HepG2 (cell line): Measurements from ENCODE around the gene CFAP92. TPM values are rescaled to one million over a fixed set of nuclear protein-coding genes. Genes with fewer than 3 reads are reported as not detected.

ENCODE experiments used
- AKAP8 ChIP-seq: sonication (generic); formaldehyde crosslinking; IDR thresholded peaks from 2 replicates; pipeline ENCODE4 v1.5.1; 2020; ENCODE audit warnings: mild to moderate bottlenecking, missing genetic modification reagents
- ATF5 ChIP-seq: sonication (generic); formaldehyde crosslinking; IDR thresholded peaks from 2 replicates; pipeline ENCODE4 v1.4.0; 2020; ENCODE audit warnings: mild to moderate bottlenecking, low read depth, missing genetic modification reagents
- GABPA ChIP-seq, 2 experiments: IDR thresholded peaks; 2 replicates each; pipeline ENCODE4 v1.6.1; 2011 to 2016; ENCODE audit warnings: low read depth in 2 of 2, low read length in 1 of 2, missing biosample characterization in 1 of 2, missing genetic modification characterization in 1 of 2
- GATA4 ChIP-seq: sonication (generic); IDR thresholded peaks from 2 replicates; pipeline ENCODE4 v1.6.1; 2016; ENCODE audit warnings: antibody characterized with exemption, low read depth, borderline replicate concordance
- HMG20A ChIP-seq: IDR thresholded peaks from 2 replicates; pipeline ENCODE4 v1.6.1; 2016; ENCODE audit warnings: borderline replicate concordance
- KLF11 ChIP-seq: IDR thresholded peaks from 2 replicates; pipeline ENCODE4 v1.6.1; 2016; ENCODE audit warnings: missing compliant biosample characterization
- KLF15 ChIP-seq: sonication (generic); formaldehyde crosslinking; IDR thresholded peaks from 2 replicates; pipeline ENCODE4 v1.8.1; 2023; ENCODE audit warnings: borderline replicate concordance, mild to moderate bottlenecking, inconsistent platforms, missing genetic modification reagents, mixed read lengths
- MAF1 ChIP-seq: sonication (generic); formaldehyde crosslinking; IDR thresholded peaks from 2 replicates; pipeline ENCODE4 v1.5.0; 2020; ENCODE audit warnings: missing genetic modification reagents, borderline replicate concordance
- MYC ChIP-seq: sonication (generic); formaldehyde crosslinking; IDR thresholded peaks from 2 replicates; pipeline ENCODE4 v1.9.0; 2021; ENCODE audit warnings: missing genetic modification reagents, borderline replicate concordance
- MYNN ChIP-seq: sonication (generic); formaldehyde crosslinking; IDR thresholded peaks from 2 replicates; pipeline ENCODE4 v1.4.0; 2020; ENCODE audit warnings: mild to moderate bottlenecking, low read depth, missing genetic modification reagents
- NFIB ChIP-seq: sonication (generic); formaldehyde crosslinking; IDR thresholded peaks from 2 replicates; pipeline ENCODE4 v1.9.0; 2021; ENCODE audit warnings: missing genetic modification reagents, mild to moderate bottlenecking, borderline replicate concordance
- RFXAP ChIP-seq: sonication (generic); formaldehyde crosslinking; IDR thresholded peaks from 2 replicates; pipeline ENCODE4 v1.4.0; 2020; ENCODE audit warnings: missing genetic modification reagents, borderline replicate concordance
- SP1 ChIP-seq, 2 experiments: fragments of 450-650 bp in 1 of 2; sonication (generic) in 1 of 2; formaldehyde crosslinking in 1 of 2; IDR thresholded peaks; 2 replicates each; pipeline versions ENCODE4 v1.4.0 to v1.6.1; 2016 to 2020; ENCODE audit warnings: missing genetic modification reagents in 1 of 2
- THAP8 ChIP-seq: sonication (generic); formaldehyde crosslinking; IDR thresholded peaks from 2 replicates; pipeline ENCODE4 v1.5.1; 2020; ENCODE audit warnings: missing genetic modification reagents, mild to moderate bottlenecking, borderline replicate concordance
- ZFP41 ChIP-seq: sonication (generic); formaldehyde crosslinking; IDR thresholded peaks from 2 replicates; pipeline ENCODE4 v1.4.0; 2020; ENCODE audit warnings: mild to moderate bottlenecking, missing genetic modification reagents, borderline replicate concordance
- ZFX ChIP-seq: sonication (generic); formaldehyde crosslinking; IDR thresholded peaks from 2 replicates; pipeline ENCODE4 v1.4.0; 2020; ENCODE audit warnings: mild to moderate bottlenecking, low read depth, missing genetic modification reagents, moderate library complexity
- ZNF143 ChIP-seq: sonication (generic); formaldehyde crosslinking; IDR thresholded peaks from 2 replicates; pipeline ENCODE4 v1.4.0; 2020; ENCODE audit warnings: missing genetic modification reagents
- ZNF20 ChIP-seq: sonication (generic); formaldehyde crosslinking; IDR thresholded peaks from 2 replicates; pipeline ENCODE4 v1.4.0; 2020; ENCODE audit warnings: mild to moderate bottlenecking, moderate library complexity, missing genetic modification reagents
- ZNF329 ChIP-seq: sonication (generic); formaldehyde crosslinking; IDR thresholded peaks from 2 replicates; pipeline ENCODE4 v1.9.0; 2021; ENCODE audit warnings: low read depth, mild to moderate bottlenecking, missing genetic modification reagents
- ZNF446 ChIP-seq: sonication (generic); formaldehyde crosslinking; IDR thresholded peaks from 2 replicates; pipeline ENCODE4 v1.5.0; 2020; ENCODE audit warnings: mild to moderate bottlenecking, missing genetic modification reagents
- ZNF468 ChIP-seq: sonication (generic); formaldehyde crosslinking; IDR thresholded peaks from 2 replicates; pipeline ENCODE4 v1.8.0; 2022; ENCODE audit warnings: mild to moderate bottlenecking, moderate library complexity, missing genetic modification reagents
- ZNF496 ChIP-seq: sonication (generic); formaldehyde crosslinking; IDR thresholded peaks from 2 replicates; pipeline ENCODE4 v1.8.1; 2023; ENCODE audit warnings: mild to moderate bottlenecking, moderate library complexity, missing genetic modification reagents; ENCODE audit not compliant: insufficient replicate concordance
- ZNF589 ChIP-seq: sonication (generic); formaldehyde crosslinking; conservative IDR thresholded peaks from 2 replicates; pipeline ENCODE4 v1.8.0; 2022; ENCODE audit warnings: mild to moderate bottlenecking, moderate library complexity, missing genetic modification reagents
- ZNF629 ChIP-seq: sonication (generic); formaldehyde crosslinking; conservative IDR thresholded peaks from 2 replicates; pipeline ENCODE4 v1.5.0; 2020; ENCODE audit warnings: missing genetic modification reagents
- ZNF710 ChIP-seq: sonication (generic); formaldehyde crosslinking; IDR thresholded peaks from 2 replicates; pipeline ENCODE4 v1.5.0; 2020; ENCODE audit warnings: mild to moderate bottlenecking, missing genetic modification reagents, borderline replicate concordance
- ZNF766 ChIP-seq: sonication (generic); formaldehyde crosslinking; IDR thresholded peaks from 2 replicates; pipeline ENCODE4 v1.5.0; 2020; ENCODE audit warnings: missing genetic modification reagents, borderline replicate concordance
- polyA plus RNA-seq, 8 experiments: library from polyadenylated mRNA; depleted of rRNA in 3 of 8; stranded (reverse) in 7 of 8; unstranded in 1 of 8; fragments of >200 nt; fragmentation: Illumina TruSeq in 4 of 8; extraction: Trizol in 4 of 8; gene quantifications; 2 replicates each; pipeline versions ENCODE4 v1.2.1 to v1.2.3, GENCODE V29; 2011 to 2016; ENCODE audit warnings: low read depth in 4 of 8, missing spikeins in 1 of 8, mixed read lengths in 1 of 8; ENCODE audit not compliant: insufficient read depth in 1 of 8
- total RNA-seq, 5 experiments: library from RNA; depleted of rRNA; stranded (reverse); fragments of >200 nt; fragmentation: Illumina TruSeq; extraction: Trizol; gene quantifications; 2 replicates each; pipeline ENCODE4 v1.2.3, GENCODE V29; 2016; ENCODE audit warnings: low read depth in 1 of 5

Gene CFAP92
- total and polyA plus RNA-seq, 2 of the 13 experiments (the other 11 are each of a cell fraction or from before 2014, with no cell fraction given) = 0.18 to 0.46 TPM

GRCh38 chr3:128879125-128879969 is 114.5 kb downstream of the CFAP92 start, which contains the start of gene ACAD9 (continued):
- TF ChIP-seq ZFP41 (peak; percentile 99), MYC (CRISPR knock-in tag) (peak; percentile 98), ATF5 (CRISPR knock-in tag) (0 out of 2 replicates have a peak, but pooled peaks have one; percentile 52), ZNF629 (CRISPR knock-in tag) (peak; percentile 36; the same call in 1 of the 2 replicates), ZNF766 (CRISPR knock-in tag) (peak; percentile 93; the same call in 1 of the 2 replicates), THAP8 (CRISPR knock-in tag) (peak; percentile 99), ZNF496 (CRISPR knock-in tag) (no peak), ZNF710 (CRISPR knock-in tag) (peak; percentile 52; the same call in 1 of the 2 replicates), GABPA (IDR thresholded peaks at IDR 0.05; ENCODE audit: low read depth, low read length) (no peak), GABPA (CRISPR knock-in tag; IDR thresholded peaks at IDR 0.05; ENCODE audit: low read depth) (0 out of 2 replicates have a peak, but pooled peaks have one; percentile 57), HMG20A (CRISPR knock-in tag) (no peak; the same call in 1 of the 2 replicates), RFXAP (peak; percentile 86; the same call in 1 of the 2 replicates), ZNF468 (CRISPR knock-in tag) (0 out of 2 replicates have a peak, but pooled peaks have one; percentile 89), MAF1 (peak; percentile 79), ZNF589 (peak; percentile 87), ZFX (CRISPR knock-in tag) (peak; percentile 98), NFIB (no peak), ZNF143 (CRISPR knock-in tag) (peak; percentile 67), KLF15 (CRISPR knock-in tag) (peak; percentile 95), AKAP8 (CRISPR knock-in tag) (peak; percentile 67; the same call in 1 of the 2 replicates), ZNF329 (CRISPR knock-in tag) (peak; percentile 91), KLF11 (CRISPR knock-in tag) (0 out of 2 replicates have a peak, but pooled peaks have one; percentile 88), MYNN (CRISPR knock-in tag) (0 out of 2 replicates have a peak, but pooled peaks have one; percentile 58), GATA4 (peak; percentile 34; the same call in 1 of the 2 replicates), SP1 (IDR thresholded peaks at IDR 0.05) (no peak), SP1 (CRISPR knock-in tag; IDR thresholded peaks at IDR 0.05) (peak; percentile 84), ZNF20 (no peak), ZNF446 (0 out of 2 replicates have a peak, but pooled peaks have one; percentile 26)
